Measurements from ENCODE around the gene TRMT10B. TPM values are rescaled to one million over a fixed set of nuclear protein-coding genes. Genes with fewer than 3 reads are reported as not detected.

Gene TRMT10B
- total RNA-seq, 1 experiment from 2014 or later: 5.2 TPM

DNA sequence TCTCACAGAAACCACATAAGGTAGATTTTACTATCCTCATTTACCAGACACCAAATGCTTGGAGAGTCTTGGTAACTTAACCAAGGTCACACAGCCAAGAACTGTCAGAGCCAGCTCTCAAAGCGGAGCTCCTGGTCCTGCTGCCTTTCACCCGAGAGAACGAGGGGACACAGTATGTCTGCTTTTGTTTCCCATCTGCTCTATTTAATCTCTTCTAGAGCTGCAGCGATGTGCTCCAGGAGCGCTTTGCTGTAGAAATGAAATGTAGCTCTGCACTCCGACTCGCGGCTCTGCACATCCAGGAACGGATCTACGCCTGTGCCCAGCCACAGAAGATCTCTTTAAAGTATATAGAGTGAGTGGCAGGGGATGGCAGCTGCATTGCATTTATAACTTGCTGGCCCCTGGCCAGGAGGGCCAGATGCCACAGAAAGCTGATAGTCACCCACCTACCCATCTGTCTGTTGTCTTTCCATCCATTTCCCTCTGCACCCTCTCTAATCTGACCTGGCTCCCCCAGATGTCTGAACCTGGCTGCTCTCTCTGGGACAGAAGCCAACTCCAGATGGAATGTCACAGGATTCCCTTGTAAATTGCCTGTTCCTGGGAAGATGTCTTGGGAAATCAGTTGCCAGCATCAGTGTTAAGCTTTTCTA is 21.4 kb upstream of the TRMT10B start:
- Histone ChIP-seq H3F3A (ENCODE audit: insufficient read depth, low read depth) (no peaks in the 10 kb centered on the region), H3K9me2 (ENCODE audit: insufficient read depth) (no peaks in the 10 kb centered on the region), H3K9me3 (ENCODE audit: insufficient read depth, low read depth) (no peaks in the 10 kb centered on the region), H3K4me2 (no peak overlapping the region), H3K36me3 (ENCODE audit: low read depth) (no peaks in the 10 kb centered on the region), H3K4me3 (no peak overlapping the region), H3K27ac (no peak overlapping the region), H2AFZ (no peak overlapping the region), H3K79me2 (ENCODE audit: low read depth) (no peaks in the 10 kb centered on the region), H3K4me1 (replicated peaks; ENCODE audit: insufficient read depth) (no peaks in the 10 kb centered on the region), H4K20me1 (ENCODE audit: insufficient read depth) (no peaks in the 10 kb centered on the region), H3K27me3 (ENCODE audit: insufficient read depth, low read depth) (peaks cover 43% of the 10 kb centered on the region)
- no peak for TF ChIP-seq EZH2 (IDR thresholded peaks at IDR 0.05; ENCODE audit: low read depth)
- TF ChIP-seq, protein P1, sequence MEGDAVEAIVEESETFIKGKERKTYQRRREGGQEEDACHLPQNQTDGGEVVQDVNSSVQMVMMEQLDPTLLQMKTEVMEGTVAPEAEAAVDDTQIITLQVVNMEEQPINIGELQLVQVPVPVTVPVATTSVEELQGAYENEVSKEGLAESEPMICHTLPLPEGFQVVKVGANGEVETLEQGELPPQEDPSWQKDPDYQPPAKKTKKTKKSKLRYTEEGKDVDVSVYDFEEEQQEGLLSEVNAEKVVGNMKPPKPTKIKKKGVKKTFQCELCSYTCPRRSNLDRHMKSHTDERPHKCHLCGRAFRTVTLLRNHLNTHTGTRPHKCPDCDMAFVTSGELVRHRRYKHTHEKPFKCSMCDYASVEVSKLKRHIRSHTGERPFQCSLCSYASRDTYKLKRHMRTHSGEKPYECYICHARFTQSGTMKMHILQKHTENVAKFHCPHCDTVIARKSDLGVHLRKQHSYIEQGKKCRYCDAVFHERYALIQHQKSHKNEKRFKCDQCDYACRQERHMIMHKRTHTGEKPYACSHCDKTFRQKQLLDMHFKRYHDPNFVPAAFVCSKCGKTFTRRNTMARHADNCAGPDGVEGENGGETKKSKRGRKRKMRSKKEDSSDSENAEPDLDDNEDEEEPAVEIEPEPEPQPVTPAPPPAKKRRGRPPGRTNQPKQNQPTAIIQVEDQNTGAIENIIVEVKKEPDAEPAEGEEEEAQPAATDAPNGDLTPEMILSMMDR (conservative IDR thresholded peaks at IDR 0.05): no peak
- CTCF ChIA-PET: no interaction called here
- no peak for DNase-seq
- no TSS peak for BruUV-seq (replicated peaks)
- POLR2A ChIA-PET (ENCODE audit: unreplicated experiment): no interaction called here
- intact Hi-C loops (cut with micrococcal nuclease; ENCODE audit: unreplicated experiment): no loop called here

DNA sequence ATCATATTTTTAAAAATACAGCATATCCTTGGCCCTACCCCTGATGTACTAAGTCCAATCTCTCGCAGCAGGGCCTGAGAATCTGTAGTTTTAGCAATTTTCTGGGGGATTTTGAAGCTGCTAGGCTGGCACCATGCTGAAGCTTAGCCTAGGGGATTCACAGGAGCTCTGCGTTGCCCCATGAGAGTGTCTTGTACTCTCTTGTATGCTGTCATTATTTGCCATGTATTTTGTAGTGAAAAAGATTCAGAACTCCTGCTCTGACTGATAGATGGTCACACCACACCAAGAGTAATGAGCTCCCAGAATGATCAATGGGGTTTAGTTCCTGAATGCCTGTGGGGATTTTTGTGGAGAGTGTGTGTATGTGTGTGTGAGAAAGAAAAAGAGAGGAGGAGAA is 20.7 kb upstream of the TRMT10B start:
- Histone ChIP-seq H3K79me2 (ENCODE audit: low read depth) (no peaks in the 10 kb centered on the region), H3K9me2 (ENCODE audit: insufficient read depth) (no peaks in the 10 kb centered on the region), H4K20me1 (ENCODE audit: insufficient read depth) (no peaks in the 10 kb centered on the region), H3K4me2 (no peak overlapping the region), H3K4me1 (replicated peaks; ENCODE audit: insufficient read depth) (no peaks in the 10 kb centered on the region), H3K9me3 (ENCODE audit: insufficient read depth, low read depth) (no peaks in the 10 kb centered on the region), H2AFZ (no peak overlapping the region), H3K36me3 (ENCODE audit: low read depth) (no peaks in the 10 kb centered on the region), H3F3A (ENCODE audit: insufficient read depth, low read depth) (no peaks in the 10 kb centered on the region), H3K27me3 (ENCODE audit: insufficient read depth, low read depth) (peaks cover 43% of the 10 kb centered on the region), H3K27ac (no peak overlapping the region), H3K4me3 (no peak overlapping the region)
- intact Hi-C loops (cut with micrococcal nuclease; ENCODE audit: unreplicated experiment): no loop called here
- TF ChIP-seq EZH2 (IDR thresholded peaks at IDR 0.05; ENCODE audit: low read depth): no peak
- TF ChIP-seq, protein P1 (conservative IDR thresholded peaks at IDR 0.05): no peak
- no TSS peak for BruUV-seq (replicated peaks)
- ChIA-PET POLR2A (ENCODE audit: unreplicated experiment) (no interaction called here), CTCF (no interaction called here)
- no peak for DNase-seq

DNA sequence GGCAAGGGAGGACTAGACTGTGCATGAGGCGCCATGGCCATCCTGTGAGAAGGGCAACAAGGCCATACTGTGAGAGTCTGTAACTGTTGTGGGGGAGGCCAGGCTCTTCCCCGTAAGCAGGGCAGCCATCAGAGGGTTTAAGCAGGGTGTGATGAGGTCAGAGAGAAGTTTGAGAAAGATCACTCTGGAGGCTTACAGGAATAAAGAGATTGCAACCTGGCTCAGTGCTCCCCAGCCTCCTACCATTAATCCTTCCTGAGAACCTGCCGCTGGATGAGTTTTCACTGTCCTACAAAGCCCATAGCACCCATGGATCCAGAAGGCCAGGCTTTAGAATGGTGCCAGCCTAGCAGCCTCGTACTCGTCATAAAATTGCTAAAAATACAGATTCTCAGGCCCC is 14.4 kb upstream of the TRMT10B start:
- Histone ChIP-seq H4K20me1 (ENCODE audit: insufficient read depth) (no peaks in the 10 kb centered on the region), H2AFZ (no peak overlapping the region), H3K4me3 (no peak overlapping the region), H3K9me2 (ENCODE audit: insufficient read depth) (no peaks in the 10 kb centered on the region), H3K4me2 (no peak overlapping the region), H3K27me3 (ENCODE audit: insufficient read depth, low read depth) (peaks cover 9% of the 10 kb centered on the region), H3K9me3 (ENCODE audit: insufficient read depth, low read depth) (no peaks in the 10 kb centered on the region), H3K27ac (no peak overlapping the region), H3K79me2 (ENCODE audit: low read depth) (no peaks in the 10 kb centered on the region), H3K4me1 (replicated peaks; ENCODE audit: insufficient read depth) (no peaks in the 10 kb centered on the region), H3F3A (ENCODE audit: insufficient read depth, low read depth) (no peaks in the 10 kb centered on the region), H3K36me3 (ENCODE audit: low read depth) (no peaks in the 10 kb centered on the region)
- no TSS peak for BruUV-seq (replicated peaks)
- DNase-seq: no peak
- intact Hi-C loops (cut with micrococcal nuclease; ENCODE audit: unreplicated experiment): no loop called here
- TF ChIP-seq, protein P1 (conservative IDR thresholded peaks at IDR 0.05): no peak
- TF ChIP-seq EZH2 (IDR thresholded peaks at IDR 0.05; ENCODE audit: low read depth): no peak
- ChIA-PET POLR2A (ENCODE audit: unreplicated experiment) (no interaction called here), CTCF (no interaction called here)
